ENCODE results near the gene INTS11. TPM values are rescaled to one million over a fixed set of nuclear protein-coding genes. Genes with fewer than 3 reads are reported as not detected.

INTS11 gene
- polyA plus RNA-seq, 3 donors, result 46.2 to 154 (median 49.6) TPM

GRCh38 chr1:1322418-1322817, 2.0 kb downstream of the INTS11 start:
- intact Hi-C loops (cut with micrococcal nuclease), result no loop called here
- Histone ChIP-seq H3K4me1 (ENCODE audit: control insufficient read depth in 1 of 2, insufficient read depth in 2 of 2, low read length in 2 of 2) (peaks cover 22 to 24% of the 10 kb centered on the region in 2 donors), H4K20me1 (ENCODE audit: insufficient read depth, low read length) (peaks cover 64% of the 10 kb centered on the region), H3K4me3 (replicated peaks in 1 of 3; ENCODE audit: low read depth in 2 of 3, low read length in 3 of 3) (no peak overlapping the region), H3K27me3 (ENCODE audit: control insufficient read depth in 2 of 2, insufficient read depth in 2 of 2, low read length in 2 of 2) (no peaks in the 10 kb centered on the region), H3K4me2 (replicated peaks; ENCODE audit: extremely low read depth, low read length, poor library complexity, severe bottlenecking) (no peak overlapping the region), H2AFZ (ENCODE audit: insufficient read depth, low read depth, low read length, poor library complexity, severe bottlenecking) (no peak overlapping the region), H3K27ac (ENCODE audit: low read depth in 1 of 2, low read length in 2 of 2) (peak overlapping the region in 1 of 2 donors; percentile 32), H3K79me2 (ENCODE audit: insufficient read depth, low read length) (peaks cover 59% of the 10 kb centered on the region), H3K9me3 (replicated peaks in 1 of 2; ENCODE audit: control insufficient read depth in 1 of 2, insufficient read depth in 1 of 2, low read length in 2 of 2) (no peaks in the 10 kb centered on the region), H3K36me3 (replicated peaks in 1 of 2; ENCODE audit: control insufficient read depth in 1 of 2, insufficient read depth in 2 of 2, low read length in 2 of 2) (peaks cover 29 to 39% of the 10 kb centered on the region in 2 donors), H3K9ac (ENCODE audit: insufficient read depth, low read length, poor library complexity, severe bottlenecking) (no peak overlapping the region)
- H3K4me3 Mint-ChIP-seq, result no peak overlapping the region
- peaks cover 20 to 45% of the 10 kb centered on the region in 2 donors for H3K36me3 Mint-ChIP-seq
- no peak for TF ChIP-seq CTCF (IDR thresholded peaks at IDR 0.05)
- DNase-seq, result no peak
- no peak overlapping the region for H3K27ac Mint-ChIP-seq
- H3K9me3 Mint-ChIP-seq, result no peaks in the 10 kb centered on the region
- no peaks in the 10 kb centered on the region for H3K27me3 Mint-ChIP-seq (ENCODE audit: low read depth in 3 of 3)
- peaks cover 25% of the 10 kb centered on the region for H3K4me1 Mint-ChIP-seq
- 93% methylated on average over 3 of the region's 14 CpGs for WGBS (ENCODE audit: insufficient coverage)

DNA sequence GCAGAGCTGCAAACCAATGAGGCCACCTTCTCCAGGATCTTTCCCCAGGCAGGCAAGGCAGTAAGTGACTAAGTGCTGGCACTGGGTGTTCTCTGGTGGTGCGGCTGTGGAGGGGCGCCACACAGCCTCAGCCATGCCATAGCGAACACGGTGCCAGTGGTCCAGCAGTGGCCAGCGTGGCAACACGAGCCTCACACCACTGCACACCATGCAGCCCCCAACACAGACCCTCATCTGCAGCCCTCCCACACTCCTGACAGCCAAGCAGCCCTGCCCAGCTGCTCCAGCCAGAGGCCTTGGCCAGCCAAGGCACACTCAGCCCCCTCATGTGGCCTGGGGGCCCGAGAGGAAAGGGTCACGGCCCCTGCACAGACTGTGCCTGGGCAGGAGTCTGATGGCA, 3.0 kb downstream of the INTS11 start:
- no peak for TF ChIP-seq CTCF (IDR thresholded peaks at IDR 0.05)
- Histone ChIP-seq H3K9ac (ENCODE audit: insufficient read depth, low read length, poor library complexity, severe bottlenecking) (no peak overlapping the region), H2AFZ (ENCODE audit: insufficient read depth, low read depth, low read length, poor library complexity, severe bottlenecking) (no peak overlapping the region), H3K27me3 (ENCODE audit: control insufficient read depth in 2 of 2, insufficient read depth in 2 of 2, low read length in 2 of 2) (no peaks in the 10 kb centered on the region), H3K79me2 (ENCODE audit: insufficient read depth, low read length) (peaks cover 57% of the 10 kb centered on the region), H3K4me1 (ENCODE audit: control insufficient read depth in 1 of 2, insufficient read depth in 2 of 2, low read length in 2 of 2) (peaks cover 22 to 24% of the 10 kb centered on the region in 2 donors), H3K27ac (ENCODE audit: low read depth in 1 of 2, low read length in 2 of 2) (peak overlapping the region in 1 of 2 donors; percentile 32), H3K4me3 (replicated peaks in 1 of 3; ENCODE audit: low read depth in 2 of 3, low read length in 3 of 3) (no peak overlapping the region), H3K9me3 (replicated peaks in 1 of 2; ENCODE audit: control insufficient read depth in 1 of 2, insufficient read depth in 1 of 2, low read length in 2 of 2) (no peaks in the 10 kb centered on the region), H3K36me3 (replicated peaks in 1 of 2; ENCODE audit: control insufficient read depth in 1 of 2, insufficient read depth in 2 of 2, low read length in 2 of 2) (peaks cover 30 to 42% of the 10 kb centered on the region in 2 donors), H4K20me1 (ENCODE audit: insufficient read depth, low read length) (peaks cover 69% of the 10 kb centered on the region), H3K4me2 (replicated peaks; ENCODE audit: extremely low read depth, low read length, poor library complexity, severe bottlenecking) (no peak overlapping the region)
- no peaks in the 10 kb centered on the region for H3K9me3 Mint-ChIP-seq
- H3K4me1 Mint-ChIP-seq, result peaks cover 25% of the 10 kb centered on the region
- peaks cover 24 to 43% of the 10 kb centered on the region in 2 donors for H3K36me3 Mint-ChIP-seq
- peak overlapping the region in 2 of 7 donors; percentile 16 to 18 for H3K27ac Mint-ChIP-seq
- H3K4me3 Mint-ChIP-seq, result no peak overlapping the region
- 92% methylated on average over 7 of the region's 8 CpGs for WGBS (ENCODE audit: insufficient coverage)
- DNase-seq, result no peak
- intact Hi-C loops (cut with micrococcal nuclease), result no loop called here
- no peaks in the 10 kb centered on the region for H3K27me3 Mint-ChIP-seq (ENCODE audit: low read depth in 3 of 3)
